GM18951 (cell line): ENCODE data around the gene EGFL6.

Source experiments
- POLR2A ChIP-seq: IDR thresholded peaks from 4 replicates; pipeline ENCODE4 v1.6.1; 2011; ENCODE audit warnings: mild to moderate bottlenecking; ENCODE audit not compliant: insufficient read length, insufficient read depth; ENCODE audit errors: extremely low read depth
- in situ Hi-C: fragments of 300-500 bp; cut with MboI; formaldehyde crosslinking; loops from one replicate; pipeline ENCODE4 v1.12.0; 2022; ENCODE audit warnings: low sequenced_read_pairs, mixed read lengths, inconsistent platforms; ENCODE audit not compliant: unreplicated experiment

The EGFL6 gene, protein sequence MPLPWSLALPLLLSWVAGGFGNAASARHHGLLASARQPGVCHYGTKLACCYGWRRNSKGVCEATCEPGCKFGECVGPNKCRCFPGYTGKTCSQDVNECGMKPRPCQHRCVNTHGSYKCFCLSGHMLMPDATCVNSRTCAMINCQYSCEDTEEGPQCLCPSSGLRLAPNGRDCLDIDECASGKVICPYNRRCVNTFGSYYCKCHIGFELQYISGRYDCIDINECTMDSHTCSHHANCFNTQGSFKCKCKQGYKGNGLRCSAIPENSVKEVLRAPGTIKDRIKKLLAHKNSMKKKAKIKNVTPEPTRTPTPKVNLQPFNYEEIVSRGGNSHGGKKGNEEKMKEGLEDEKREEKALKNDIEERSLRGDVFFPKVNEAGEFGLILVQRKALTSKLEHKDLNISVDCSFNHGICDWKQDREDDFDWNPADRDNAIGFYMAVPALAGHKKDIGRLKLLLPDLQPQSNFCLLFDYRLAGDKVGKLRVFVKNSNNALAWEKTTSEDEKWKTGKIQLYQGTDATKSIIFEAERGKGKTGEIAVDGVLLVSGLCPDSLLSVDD

DNA sequence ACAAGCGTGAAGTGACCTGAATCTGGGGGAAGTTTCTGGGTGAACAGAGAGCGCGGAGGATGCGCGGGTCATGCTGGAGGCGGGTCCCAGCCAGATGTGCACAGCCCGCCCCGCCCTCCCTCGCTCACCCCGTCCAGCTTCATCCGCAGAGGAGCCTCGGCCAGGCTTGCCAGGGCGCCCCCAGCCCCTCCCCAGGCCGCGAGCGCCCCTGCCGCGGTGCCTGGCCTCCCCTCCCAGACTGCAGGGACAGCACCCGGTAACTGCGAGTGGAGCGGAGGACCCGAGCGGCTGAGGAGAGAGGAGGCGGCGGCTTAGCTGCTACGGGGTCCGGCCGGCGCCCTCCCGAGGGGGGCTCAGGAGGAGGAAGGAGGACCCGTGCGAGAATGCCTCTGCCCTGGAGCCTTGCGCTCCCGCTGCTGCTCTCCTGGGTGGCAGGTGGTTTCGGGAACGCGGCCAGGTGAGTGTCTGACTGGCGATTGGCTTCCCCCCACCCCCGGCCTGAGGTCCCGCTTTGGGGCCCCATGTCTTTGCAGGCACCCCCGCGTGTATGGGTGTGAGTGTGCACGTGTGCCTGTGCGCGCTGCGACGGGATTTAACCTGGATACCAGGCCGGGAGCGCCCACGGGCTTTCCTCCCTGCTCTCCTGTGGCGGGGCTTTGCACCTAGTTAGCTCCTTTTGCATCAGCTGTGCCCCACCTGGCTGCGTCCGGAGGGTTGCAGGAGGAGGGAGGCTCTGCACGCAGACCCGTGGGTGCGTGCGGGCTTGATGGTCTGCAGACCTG lies at the start of gene EGFL6:
Gene EGFL6 (plus strand): TSS at position 123 of the 782 bp plus-strand sequence. CDS start 261 bp downstream, at position 384.
- in situ Hi-C loops, result no loop called here
- TF ChIP-seq POLR2A, result no peak

DNA sequence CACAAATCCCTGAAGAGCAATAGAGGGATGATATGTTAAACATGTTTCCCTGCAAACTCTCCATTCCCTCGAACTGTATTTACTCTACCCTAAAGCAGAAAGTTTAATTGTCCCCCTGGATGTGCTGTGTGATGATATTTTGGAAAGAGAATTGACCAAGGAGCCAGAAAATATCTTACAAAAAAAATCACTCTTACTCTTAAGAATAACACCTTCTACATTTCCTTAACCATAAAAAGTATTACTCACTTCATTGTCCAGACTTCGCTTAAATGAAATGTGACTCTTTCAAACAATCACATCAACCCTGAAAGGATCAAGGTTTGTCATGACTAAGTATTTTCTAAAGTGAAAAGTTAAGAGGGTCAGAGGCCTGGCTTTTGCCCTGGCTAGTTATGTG lies 49.0 kb upstream of the EGFL6 start:
- no peak for TF ChIP-seq POLR2A
- in situ Hi-C loops, result no loop called here

DNA sequence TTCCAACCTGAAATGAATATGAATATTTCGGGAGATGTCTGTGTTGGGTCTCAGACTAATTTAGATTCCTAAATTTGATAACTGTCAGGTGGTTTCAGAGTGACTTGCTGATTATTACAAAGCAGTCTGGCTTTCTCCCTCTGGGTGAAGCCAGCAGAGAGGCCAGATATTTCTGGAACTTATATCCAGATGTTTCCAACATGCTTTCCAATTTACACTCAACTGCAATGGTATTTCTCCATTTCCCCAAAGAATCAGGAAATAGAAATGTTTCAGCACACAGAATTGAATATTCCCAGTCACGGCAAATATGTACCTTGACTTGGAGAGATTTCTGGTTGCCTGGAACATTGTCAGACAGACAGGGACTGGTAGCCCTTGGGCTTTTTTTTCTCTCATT lies 48.5 kb upstream of the EGFL6 start:
- in situ Hi-C loops, result no loop called here
- TF ChIP-seq POLR2A, result no peak

DNA sequence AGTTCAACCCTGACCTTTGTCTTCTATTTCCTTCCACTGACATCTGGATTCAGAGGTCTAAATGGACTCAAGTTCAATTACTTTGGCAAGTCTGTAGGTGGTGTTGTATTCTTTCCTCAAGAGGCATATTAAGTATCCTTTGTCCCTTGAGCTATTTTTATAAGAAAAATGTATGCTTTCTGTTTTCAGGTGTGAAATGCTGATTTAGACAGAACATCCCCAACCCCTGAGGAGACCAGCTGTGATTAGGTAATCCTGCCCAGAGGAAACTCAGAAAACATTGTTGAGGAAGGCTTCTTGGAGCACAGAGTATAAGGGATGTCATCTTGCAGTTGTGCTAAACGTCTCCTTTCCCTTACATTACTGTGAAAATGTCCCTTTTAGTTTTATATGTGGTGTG lies 46.6 kb upstream of the EGFL6 start:
- TF ChIP-seq POLR2A, result no peak
- in situ Hi-C loops, result no loop called here

DNA sequence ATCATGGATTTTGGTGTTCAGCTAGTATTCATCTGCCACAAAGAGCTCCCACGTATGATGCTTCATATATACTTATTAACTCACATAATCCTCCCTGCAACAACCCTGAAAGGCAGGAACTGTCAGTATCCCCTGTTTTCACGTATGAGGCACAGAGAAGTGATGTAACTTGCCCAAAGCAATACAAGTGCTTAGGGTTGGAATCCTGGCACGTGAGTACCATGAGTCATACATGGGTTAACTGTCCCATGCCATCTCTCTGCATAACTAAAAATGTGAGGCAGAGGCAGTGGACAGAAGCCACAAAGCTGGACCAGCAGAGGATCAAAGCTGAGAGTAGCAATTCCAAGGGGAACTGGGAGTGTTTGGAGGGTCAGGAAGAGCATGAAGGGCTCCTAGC lies 35.7 kb upstream of the EGFL6 start:
- in situ Hi-C loops, result no loop called here
- no peak for TF ChIP-seq POLR2A

DNA sequence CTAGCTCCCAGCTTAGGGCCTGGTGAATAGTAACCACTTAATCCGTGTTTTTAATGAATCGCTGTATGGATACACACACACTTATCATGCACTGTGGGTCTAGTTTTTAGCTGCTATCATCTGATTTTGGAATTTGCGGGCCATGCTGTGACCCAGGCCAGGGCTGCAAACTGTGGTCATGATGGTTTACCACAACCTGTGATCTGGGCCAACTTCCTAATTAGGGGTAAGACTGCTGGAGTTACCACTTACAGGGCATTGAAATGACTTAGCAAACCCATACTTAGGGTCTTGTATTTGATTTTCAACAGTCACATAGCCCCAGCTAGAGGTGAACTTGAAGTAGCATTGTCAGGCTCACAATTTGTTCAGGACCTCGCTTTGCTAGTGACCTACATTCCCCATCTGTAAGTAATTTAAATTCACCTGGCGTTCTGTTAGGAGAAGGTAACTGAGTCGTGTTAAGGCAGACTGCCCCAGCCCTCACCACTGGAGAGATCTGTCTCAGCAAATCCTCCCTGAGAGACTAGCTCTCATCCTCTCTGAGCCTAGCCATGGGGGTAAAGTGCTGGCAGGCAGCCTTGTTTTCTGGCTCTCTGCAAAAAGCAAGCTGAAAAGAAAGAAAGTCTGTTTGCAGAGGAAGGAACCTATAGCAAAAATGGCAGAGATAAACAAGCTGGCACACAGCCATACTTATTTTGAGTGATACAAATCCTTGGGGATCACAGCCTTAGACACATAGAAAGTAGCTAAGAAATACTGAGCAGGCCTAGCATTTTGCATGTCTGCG lies 33.8 kb upstream of the EGFL6 start:
- TF ChIP-seq POLR2A, result no peak
- in situ Hi-C loops, result no loop called here

DNA sequence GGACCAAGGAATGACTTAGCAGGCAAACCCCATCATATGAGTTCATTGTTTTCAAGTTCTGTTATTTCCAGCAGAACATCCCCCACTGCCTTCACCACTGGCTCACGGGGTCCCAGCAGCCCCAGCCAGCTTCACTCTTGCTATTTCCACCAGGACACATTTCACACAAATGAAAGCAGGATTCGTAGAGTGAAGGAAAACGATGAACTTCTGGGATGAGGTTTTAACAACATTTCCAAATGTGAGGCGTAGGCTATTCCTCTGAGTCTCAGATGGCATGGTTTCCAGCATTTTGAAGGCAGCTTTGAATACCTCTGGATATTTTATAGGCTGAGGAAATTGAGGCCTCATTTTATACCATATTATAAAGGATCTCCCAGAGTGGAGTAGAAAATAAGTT lies 32.9 kb upstream of the EGFL6 start:
- in situ Hi-C loops, result no loop called here
- no peak for TF ChIP-seq POLR2A

DNA sequence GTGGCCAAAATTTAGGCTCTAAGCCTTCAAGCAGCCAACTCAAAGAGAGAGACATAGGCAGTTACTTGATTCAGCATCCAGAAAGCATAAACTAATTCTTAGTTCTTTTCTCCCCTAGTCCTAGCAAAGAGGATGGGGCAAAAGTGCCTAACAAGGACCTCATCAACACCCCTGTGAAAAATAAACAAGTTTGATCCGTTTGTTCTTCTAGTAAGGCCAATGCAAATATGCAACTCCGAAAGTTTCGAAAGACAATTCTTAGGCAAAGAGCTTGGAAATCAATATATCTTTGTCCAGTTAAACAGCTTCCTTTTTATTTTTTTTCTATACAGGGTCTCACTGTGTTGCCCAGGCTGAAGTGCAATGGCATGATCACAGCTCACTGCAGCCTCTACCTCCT lies 31.0 kb upstream of the EGFL6 start:
- in situ Hi-C loops, result no loop called here
- TF ChIP-seq POLR2A, result no peak

DNA sequence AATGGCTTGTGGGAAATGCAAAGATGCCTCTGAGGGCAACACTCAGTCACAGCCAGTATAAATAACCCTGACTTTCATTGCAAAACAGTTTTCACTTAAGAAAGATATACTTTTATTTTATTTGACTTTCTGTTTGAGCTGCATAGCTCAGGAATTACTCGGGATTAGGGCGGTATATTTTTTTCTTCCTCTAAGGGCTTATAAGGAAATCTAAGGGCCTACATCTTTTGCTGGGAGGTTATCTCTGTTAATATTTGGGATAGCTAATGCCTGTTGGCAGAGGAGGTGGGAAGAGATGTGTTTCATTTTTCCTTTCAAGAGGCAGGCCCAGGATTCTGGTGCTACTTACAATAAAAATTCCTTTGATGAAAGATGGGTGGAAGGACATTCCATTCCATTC lies 28.8 kb upstream of the EGFL6 start:
- TF ChIP-seq POLR2A, result no peak
- in situ Hi-C loops, result no loop called here

DNA sequence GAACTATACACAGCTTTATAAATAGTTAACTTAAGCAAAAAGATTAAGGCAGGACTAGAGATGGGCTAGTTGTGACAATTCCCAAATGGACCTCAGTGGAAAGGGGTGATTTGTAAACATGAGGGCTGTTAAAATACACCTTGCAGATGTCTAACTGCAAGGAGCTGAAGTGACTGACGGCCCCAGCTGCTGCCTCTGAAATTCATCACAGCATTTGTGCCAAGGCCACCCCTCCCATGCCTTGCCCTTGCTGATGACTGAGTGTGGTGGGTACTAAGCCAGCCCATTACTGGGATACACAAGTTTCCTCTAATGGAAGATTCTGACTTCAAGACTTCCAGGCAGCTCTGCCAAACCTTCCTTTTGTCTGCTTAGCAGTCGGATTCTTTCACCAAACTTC lies 23.7 kb upstream of the EGFL6 start:
- TF ChIP-seq POLR2A, result no peak
- in situ Hi-C loops, result no loop called here

DNA sequence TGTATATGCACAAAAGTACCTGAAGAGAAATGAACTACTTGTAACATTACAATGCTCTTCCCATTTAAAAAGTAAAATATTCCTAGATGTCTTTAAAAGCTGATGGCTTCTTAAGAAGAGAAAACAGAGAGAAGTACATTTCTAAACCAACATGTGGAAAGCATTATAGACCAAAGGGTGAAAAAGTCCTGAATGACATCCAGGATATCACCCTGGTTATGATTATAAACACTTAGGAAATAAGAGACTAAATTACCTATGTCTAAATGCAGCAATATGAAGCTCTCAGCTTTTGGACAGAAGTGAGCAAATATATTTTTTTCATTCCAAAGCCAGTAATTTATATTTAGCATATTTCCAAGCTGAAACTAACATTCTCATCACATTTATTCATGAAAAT lies 21.7 kb upstream of the EGFL6 start:
- in situ Hi-C loops, result no loop called here

DNA sequence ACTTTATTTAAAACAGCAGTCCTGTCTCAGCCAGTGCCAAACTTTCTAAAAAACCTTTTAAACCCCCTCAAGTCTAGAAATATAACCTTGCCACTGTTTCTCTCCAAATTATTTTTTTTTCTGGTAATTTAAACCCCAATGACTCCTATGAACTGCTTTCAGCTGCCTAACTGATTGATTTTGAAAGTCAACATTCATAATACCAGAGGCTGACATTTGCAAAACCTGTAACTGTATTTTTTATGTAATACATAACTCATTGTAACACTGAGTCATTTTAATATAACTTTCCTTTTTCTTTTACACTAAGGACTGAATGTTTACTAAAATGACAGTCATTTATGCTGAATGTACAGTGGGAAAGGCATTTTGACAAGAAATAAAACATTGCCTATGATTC lies 19.1 kb upstream of the EGFL6 start:
- TF ChIP-seq POLR2A, result no peak
- in situ Hi-C loops, result no loop called here

More for the DNA sequence above, 21.7 kb upstream of the EGFL6 start:
- TF ChIP-seq POLR2A, result no peak

DNA sequence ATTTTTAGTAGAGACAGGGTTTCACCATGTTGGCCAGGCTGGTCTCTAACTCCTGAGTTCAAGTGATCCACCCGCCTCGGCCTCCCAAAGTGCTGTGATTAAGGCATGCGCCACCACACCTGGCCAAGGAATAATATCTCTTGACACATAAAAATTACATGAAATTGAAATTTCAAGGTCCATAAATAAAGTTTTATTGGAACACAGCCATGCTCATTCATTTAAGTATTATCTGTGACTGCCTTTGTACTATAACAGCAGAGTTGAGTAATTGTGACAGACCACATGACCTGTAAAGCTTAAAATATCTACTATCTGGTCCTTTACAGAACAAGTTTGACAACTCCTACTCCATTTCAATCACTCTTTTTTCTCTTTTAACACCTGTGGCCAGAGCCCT lies 17.8 kb upstream of the EGFL6 start:
- in situ Hi-C loops, result no loop called here
- TF ChIP-seq POLR2A, result no peak
